ENCODE results near the gene MGMT. TPM values are rescaled to one million over a fixed set of nuclear protein-coding genes. Genes with fewer than 3 reads are reported as not detected.

The MGMT gene
- total and polyA plus RNA-seq, 7 experiments from 2014 or later = 17.6 to 37.1 (median 22.0) TPM

DNA sequence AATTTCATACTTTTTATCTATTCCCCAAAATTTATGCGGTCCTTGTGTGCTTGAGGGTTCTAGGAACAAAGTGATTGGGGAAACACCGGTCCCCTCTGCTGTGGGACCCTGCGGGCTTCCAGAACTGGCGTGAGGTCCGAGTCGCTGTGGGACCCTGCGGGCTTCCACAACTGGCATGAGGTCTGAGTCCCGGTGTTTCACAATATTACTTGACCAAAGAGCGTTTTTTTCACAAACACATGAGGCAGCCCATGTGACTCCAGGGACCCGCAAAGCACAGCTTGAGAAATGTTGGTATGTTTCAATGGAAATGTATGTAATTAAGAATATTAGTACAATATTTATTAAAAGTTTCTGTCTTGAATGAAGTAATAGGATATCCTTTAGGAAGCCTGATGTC, 212.2 kb downstream of the MGMT start:
- H3K36me3 Mint-ChIP-seq = peaks cover 2 to 53% (median 27%) of the 10 kb centered on the region in 5 donors
- Histone ChIP-seq H3K4me1 (ENCODE audit: control insufficient read depth in 2 of 2, insufficient read depth in 2 of 2, low read length in 2 of 2) (no peaks in the 10 kb centered on the region), H3K9me3 (ENCODE audit: control insufficient read depth in 2 of 3, low read length in 3 of 3) (no peaks in the 10 kb centered on the region), H3K36me3 (ENCODE audit: control insufficient read depth in 2 of 3, insufficient read depth in 3 of 3, low read length in 3 of 3) (peaks cover 0 to 7% (median 0%) of the 10 kb centered on the region in 3 experiments), H3K27ac (ENCODE audit: low read depth, low read length) (no peak overlapping the region), H3K27me3 (ENCODE audit: control insufficient read depth in 2 of 2, insufficient read depth in 2 of 2, low read length in 2 of 2) (no peaks in the 10 kb centered on the region), H3K4me3 (ENCODE audit: low read length) (no peak overlapping the region)
- H3K9me3 Mint-ChIP-seq = peaks cover 0 to 13% (median 2%) of the 10 kb centered on the region in 11 donors
- no peak overlapping the region for H3K4me3 Mint-ChIP-seq
- ChIA-PET POLR2A (no interaction called here), CTCF (no interaction called here)
- DNase-seq (no peak), ATAC-seq (no peak)
- intact Hi-C loops (cut with micrococcal nuclease) = no loop called here
- peaks cover 0 to 18% (median 0%) of the 10 kb centered on the region in 7 donors for H3K4me1 Mint-ChIP-seq
- H3K27me3 Mint-ChIP-seq = no peaks in the 10 kb centered on the region
- H3K27ac Mint-ChIP-seq = no peak overlapping the region

DNA sequence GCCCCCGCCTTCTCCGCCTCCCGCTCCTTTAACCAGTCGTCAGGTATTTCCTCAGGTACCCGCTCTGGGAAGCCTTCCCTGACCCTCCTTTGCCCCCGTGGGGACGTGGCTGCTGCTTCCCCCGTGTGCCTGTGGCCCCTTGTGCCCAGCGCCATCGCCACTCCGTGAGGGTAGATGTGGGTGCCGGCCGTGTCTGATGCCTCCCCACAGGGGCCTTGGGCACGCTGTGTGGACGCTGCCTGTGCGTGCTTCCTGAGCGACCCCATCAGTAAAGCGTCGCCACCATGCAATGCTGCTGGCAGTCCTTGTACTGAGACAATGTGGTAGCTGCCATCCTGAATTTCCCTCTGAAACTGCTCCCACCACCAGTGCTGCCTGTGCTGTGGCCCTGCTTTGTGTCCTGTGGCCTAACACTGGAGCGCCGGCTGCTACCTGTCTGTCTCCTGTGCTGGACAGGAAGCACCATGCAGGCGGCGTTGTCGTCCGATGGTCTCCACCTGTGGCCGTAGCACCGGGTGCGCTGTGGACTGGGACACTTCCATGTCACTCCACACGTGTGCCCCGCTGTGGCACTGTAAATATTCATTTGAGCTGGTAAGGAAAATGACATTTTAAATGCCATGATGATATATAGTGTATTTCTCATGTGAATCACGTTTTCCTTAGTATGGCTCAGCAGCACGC, 213.8 kb downstream of the MGMT start:
- POLR2A ChIA-PET = no interaction called here
- intact Hi-C loops (cut with micrococcal nuclease) = no loop called here
- H3K4me1 Mint-ChIP-seq = peaks cover 0 to 6% (median 0%) of the 10 kb centered on the region in 7 donors
- Histone ChIP-seq H3K4me1 (ENCODE audit: control insufficient read depth in 2 of 2, insufficient read depth in 2 of 2, low read length in 2 of 2) (no peaks in the 10 kb centered on the region), H3K9me3 (ENCODE audit: control insufficient read depth in 2 of 3, low read length in 3 of 3) (no peaks in the 10 kb centered on the region), H3K36me3 (ENCODE audit: control insufficient read depth in 2 of 3, insufficient read depth in 3 of 3, low read length in 3 of 3) (peaks cover 0 to 7% (median 0%) of the 10 kb centered on the region in 3 experiments), H3K27ac (ENCODE audit: low read depth, low read length) (no peak overlapping the region), H3K4me3 (ENCODE audit: low read length) (no peak overlapping the region), H3K27me3 (ENCODE audit: control insufficient read depth in 2 of 2, insufficient read depth in 2 of 2, low read length in 2 of 2) (no peaks in the 10 kb centered on the region)
- no peak overlapping the region for H3K4me3 Mint-ChIP-seq
- H3K36me3 Mint-ChIP-seq = peaks cover 2 to 53% (median 19%) of the 10 kb centered on the region in 5 donors
- no peak overlapping the region for H3K27ac Mint-ChIP-seq
- DNase-seq (no peak), ATAC-seq (no peak)
- CTCF ChIA-PET = no interaction called here
- peaks cover 0 to 13% (median 0%) of the 10 kb centered on the region in 11 donors for H3K9me3 Mint-ChIP-seq
- no peaks in the 10 kb centered on the region for H3K27me3 Mint-ChIP-seq

DNA sequence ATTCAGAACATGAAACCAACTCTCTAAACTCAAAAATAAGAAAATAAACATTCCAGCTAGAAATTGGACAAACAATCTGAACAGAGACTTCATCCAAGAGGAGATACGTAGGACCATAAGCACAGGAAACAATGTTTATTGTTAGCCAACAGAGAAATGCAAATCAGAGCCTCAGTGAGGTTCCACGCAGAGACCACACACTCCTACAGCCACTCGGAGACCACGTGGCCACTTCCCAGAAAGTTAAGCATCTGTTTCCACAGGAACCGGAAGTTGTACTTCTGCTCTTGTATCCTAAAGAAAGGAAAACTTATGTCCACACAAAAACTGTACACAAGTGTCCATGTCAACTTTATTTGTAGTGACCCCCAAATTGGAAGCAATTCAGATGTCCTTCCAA, 214.8 kb downstream of the MGMT start:
- H3K27ac Mint-ChIP-seq = no peak overlapping the region
- peaks cover 0 to 13% (median 0%) of the 10 kb centered on the region in 11 donors for H3K9me3 Mint-ChIP-seq
- peaks cover 2 to 53% (median 19%) of the 10 kb centered on the region in 5 donors for H3K36me3 Mint-ChIP-seq
- intact Hi-C loops (cut with micrococcal nuclease) = no loop called here
- no peaks in the 10 kb centered on the region for H3K9me3 ChIP-seq (ENCODE audit: control insufficient read depth in 2 of 3, low read length in 3 of 3)
- no peaks in the 10 kb centered on the region for H3K4me1 ChIP-seq (ENCODE audit: control insufficient read depth in 2 of 2, insufficient read depth in 2 of 2, low read length in 2 of 2)
- CTCF ChIA-PET = no interaction called here
- no peak for ATAC-seq
- H3K4me3 ChIP-seq (ENCODE audit: low read length) = no peak overlapping the region
- POLR2A ChIA-PET = no interaction called here
- DNase-seq = no peak
- no peaks in the 10 kb centered on the region for H3K27me3 ChIP-seq (ENCODE audit: control insufficient read depth in 2 of 2, insufficient read depth in 2 of 2, low read length in 2 of 2)
- peaks cover 0 to 7% (median 0%) of the 10 kb centered on the region in 3 experiments for H3K36me3 ChIP-seq (ENCODE audit: control insufficient read depth in 2 of 3, insufficient read depth in 3 of 3, low read length in 3 of 3)
- no peak overlapping the region for H3K27ac ChIP-seq (ENCODE audit: low read depth, low read length)
- H3K4me3 Mint-ChIP-seq = no peak overlapping the region
- no peaks in the 10 kb centered on the region for H3K27me3 Mint-ChIP-seq
- peaks cover 0 to 6% (median 0%) of the 10 kb centered on the region in 7 donors for H3K4me1 Mint-ChIP-seq

DNA sequence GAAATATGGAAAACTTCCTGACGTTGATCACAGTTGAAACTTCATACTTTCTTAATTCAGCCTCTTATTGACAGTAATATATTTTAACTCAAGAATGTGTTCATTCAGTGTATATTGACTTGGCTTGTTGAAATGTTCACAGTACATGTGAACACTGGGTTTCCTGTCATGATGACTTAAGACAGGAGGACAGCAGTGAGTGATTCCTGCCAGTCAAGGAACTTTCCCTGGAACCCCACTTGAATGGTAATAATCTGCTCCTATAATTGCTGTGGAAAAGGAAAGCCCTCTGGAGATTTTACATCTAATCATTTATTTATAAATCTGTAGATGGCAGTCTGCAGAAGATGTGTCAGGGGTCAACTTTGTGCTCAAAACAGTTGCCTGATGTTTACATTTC, 216.5 kb downstream of the MGMT start:
- Mint-ChIP-seq H3K27ac (no peak overlapping the region), H3K36me3 (peaks cover 2 to 50% (median 19%) of the 10 kb centered on the region in 5 donors), H3K4me1 (peaks cover 0 to 6% (median 0%) of the 10 kb centered on the region in 7 donors), H3K27me3 (no peaks in the 10 kb centered on the region), H3K9me3 (peaks cover 0 to 16% (median 0%) of the 10 kb centered on the region in 11 donors), H3K4me3 (no peak overlapping the region)
- no peak for DNase-seq
- ChIA-PET POLR2A (no interaction called here), CTCF (no interaction called here)
- H3K4me1 ChIP-seq (ENCODE audit: control insufficient read depth in 2 of 2, insufficient read depth in 2 of 2, low read length in 2 of 2) = no peaks in the 10 kb centered on the region
- ATAC-seq = no peak
- H3K27ac ChIP-seq (ENCODE audit: low read depth, low read length) = no peak overlapping the region
- H3K36me3 ChIP-seq (ENCODE audit: control insufficient read depth in 2 of 3, insufficient read depth in 3 of 3, low read length in 3 of 3) = peaks cover 0 to 7% (median 0%) of the 10 kb centered on the region in 3 experiments
- no peak overlapping the region for H3K4me3 ChIP-seq (ENCODE audit: low read length)
- no peaks in the 10 kb centered on the region for H3K27me3 ChIP-seq (ENCODE audit: control insufficient read depth in 2 of 2, insufficient read depth in 2 of 2, low read length in 2 of 2)
- no peaks in the 10 kb centered on the region for H3K9me3 ChIP-seq (ENCODE audit: control insufficient read depth in 2 of 3, low read length in 3 of 3)
- intact Hi-C loops (cut with micrococcal nuclease) = no loop called here

DNA sequence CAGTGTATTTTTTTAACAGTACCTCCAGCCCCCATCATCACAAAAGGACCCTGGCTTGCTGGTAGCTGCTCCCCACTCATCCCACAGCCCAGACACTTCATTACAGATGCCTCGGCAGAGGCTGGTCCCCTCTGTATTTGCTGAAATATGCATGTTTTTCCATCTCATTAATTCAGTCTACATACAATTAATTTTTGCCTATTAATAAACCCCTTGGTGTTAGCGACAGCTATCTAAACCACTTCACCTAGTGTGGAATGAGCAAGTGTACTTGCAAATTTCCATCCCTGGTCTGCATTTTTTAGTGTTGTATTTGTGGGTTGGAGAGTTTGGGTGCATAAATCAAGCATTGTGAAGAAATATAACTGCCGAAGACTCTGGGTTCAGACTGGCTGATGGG, 216.9 kb downstream of the MGMT start:
- no peaks in the 10 kb centered on the region for H3K9me3 ChIP-seq (ENCODE audit: control insufficient read depth in 2 of 3, low read length in 3 of 3)
- H3K9me3 Mint-ChIP-seq = peaks cover 0 to 16% (median 0%) of the 10 kb centered on the region in 11 donors
- H3K4me1 Mint-ChIP-seq = peaks cover 0 to 6% (median 0%) of the 10 kb centered on the region in 7 donors
- no peaks in the 10 kb centered on the region for H3K4me1 ChIP-seq (ENCODE audit: control insufficient read depth in 2 of 2, insufficient read depth in 2 of 2, low read length in 2 of 2)
- intact Hi-C loops (cut with micrococcal nuclease) = no loop called here
- H3K27me3 ChIP-seq (ENCODE audit: control insufficient read depth in 2 of 2, insufficient read depth in 2 of 2, low read length in 2 of 2) = no peaks in the 10 kb centered on the region
- no peaks in the 10 kb centered on the region for H3K27me3 Mint-ChIP-seq
- peaks cover 2 to 51% (median 19%) of the 10 kb centered on the region in 5 donors for H3K36me3 Mint-ChIP-seq
- H3K4me3 ChIP-seq (ENCODE audit: low read length) = no peak overlapping the region
- H3K4me3 Mint-ChIP-seq = no peak overlapping the region
- no peak overlapping the region for H3K27ac ChIP-seq (ENCODE audit: low read depth, low read length)
- POLR2A ChIA-PET = no interaction called here
- DNase-seq = no peak
- CTCF ChIA-PET = no interaction called here
- H3K36me3 ChIP-seq (ENCODE audit: control insufficient read depth in 2 of 3, insufficient read depth in 3 of 3, low read length in 3 of 3) = peaks cover 0 to 7% (median 0%) of the 10 kb centered on the region in 3 experiments
- no peak overlapping the region for H3K27ac Mint-ChIP-seq
- no peak for ATAC-seq

DNA sequence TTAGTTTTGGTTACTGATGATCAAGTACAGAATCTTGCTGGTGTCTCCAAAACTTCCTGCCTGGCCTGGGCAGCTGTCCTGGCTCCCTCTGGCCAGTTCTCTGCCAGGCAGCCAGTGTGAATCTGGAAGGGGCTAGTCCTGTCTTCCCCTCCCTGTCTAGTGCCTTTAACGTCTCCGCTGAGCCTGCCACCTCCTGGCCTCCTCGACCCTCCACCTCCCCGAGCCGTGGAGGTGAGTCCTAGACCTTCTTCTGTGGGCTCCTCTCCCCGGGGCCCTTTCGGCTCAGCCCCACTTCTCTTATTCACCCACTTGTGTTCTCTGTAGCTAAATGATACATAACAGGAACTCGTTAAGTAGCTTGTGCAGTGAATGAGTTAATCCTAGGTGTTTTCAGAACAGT, 218.2 kb downstream of the MGMT start:
- H3K4me3 Mint-ChIP-seq = no peak overlapping the region

DNA sequence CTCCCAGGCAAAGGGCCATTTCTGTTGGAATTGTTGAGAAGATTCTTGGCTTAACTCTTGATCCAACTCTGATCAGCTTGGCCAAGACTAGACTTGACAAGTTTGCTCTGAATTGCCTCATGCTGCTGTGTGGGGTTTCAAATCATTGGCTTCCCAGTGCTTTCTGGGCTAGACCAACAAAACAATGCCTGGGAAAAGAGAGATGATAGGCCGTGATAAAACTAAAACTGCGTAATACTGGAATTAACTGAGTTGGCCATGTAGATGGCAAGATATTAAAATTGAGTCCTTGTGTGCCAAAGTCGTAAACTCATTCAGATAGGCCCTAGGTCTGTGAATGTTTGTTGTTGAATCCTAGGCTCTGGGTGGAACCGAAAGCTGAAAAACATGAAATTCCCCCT, 222.6 kb downstream of the MGMT start:
- Mint-ChIP-seq H3K9me3 (peaks cover 0 to 5% (median 0%) of the 10 kb centered on the region in 11 donors), H3K4me3 (no peak overlapping the region), H3K27me3 (no peaks in the 10 kb centered on the region), H3K4me1 (peaks cover 0 to 7% (median 1%) of the 10 kb centered on the region in 7 donors), H3K27ac (no peak overlapping the region), H3K36me3 (peaks cover 0 to 36% (median 14%) of the 10 kb centered on the region in 5 donors)
- H3K27ac ChIP-seq (ENCODE audit: low read depth, low read length) = no peak overlapping the region
- no peaks in the 10 kb centered on the region for H3K27me3 ChIP-seq (ENCODE audit: control insufficient read depth in 2 of 2, insufficient read depth in 2 of 2, low read length in 2 of 2)
- CTCF ChIA-PET = no interaction called here
- ATAC-seq (no peak), DNase-seq (no peak)
- POLR2A ChIA-PET = no interaction called here
- no peaks in the 10 kb centered on the region for H3K9me3 ChIP-seq (ENCODE audit: control insufficient read depth in 2 of 3, low read length in 3 of 3)
- H3K36me3 ChIP-seq (ENCODE audit: control insufficient read depth in 2 of 3, insufficient read depth in 3 of 3, low read length in 3 of 3) = no peaks in the 10 kb centered on the region
- intact Hi-C loops (cut with micrococcal nuclease) = no loop called here
- no peaks in the 10 kb centered on the region for H3K4me1 ChIP-seq (ENCODE audit: control insufficient read depth in 2 of 2, insufficient read depth in 2 of 2, low read length in 2 of 2)
- H3K4me3 ChIP-seq (ENCODE audit: low read length) = no peak overlapping the region

More for the DNA sequence above, 218.2 kb downstream of the MGMT start:
- ATAC-seq (no peak), DNase-seq (no peak)
- Mint-ChIP-seq H3K36me3 (peaks cover 2 to 42% (median 20%) of the 10 kb centered on the region in 5 donors), H3K27ac (no peak overlapping the region), H3K27me3 (no peaks in the 10 kb centered on the region), H3K9me3 (peaks cover 0 to 7% (median 0%) of the 10 kb centered on the region in 11 donors), H3K4me1 (peaks cover 0 to 8% (median 1%) of the 10 kb centered on the region in 7 donors)
- no peaks in the 10 kb centered on the region for H3K4me1 ChIP-seq (ENCODE audit: control insufficient read depth in 2 of 2, insufficient read depth in 2 of 2, low read length in 2 of 2)
- no peak overlapping the region for H3K4me3 ChIP-seq (ENCODE audit: low read length)
- no peaks in the 10 kb centered on the region for H3K9me3 ChIP-seq (ENCODE audit: control insufficient read depth in 2 of 3, low read length in 3 of 3)
- H3K27ac ChIP-seq (ENCODE audit: low read depth, low read length) = no peak overlapping the region
- H3K27me3 ChIP-seq (ENCODE audit: control insufficient read depth in 2 of 2, insufficient read depth in 2 of 2, low read length in 2 of 2) = no peaks in the 10 kb centered on the region
- H3K36me3 ChIP-seq (ENCODE audit: control insufficient read depth in 2 of 3, insufficient read depth in 3 of 3, low read length in 3 of 3) = peaks cover 0 to 7% (median 0%) of the 10 kb centered on the region in 3 experiments
- intact Hi-C loops (cut with micrococcal nuclease) = no loop called here
- CTCF ChIA-PET = no interaction called here
- POLR2A ChIA-PET = no interaction called here
